Right lobe of liver (tissue), 4 donors: ENCODE data around the gene TNFRSF17.

Experiments used
- POLR2A ChIP-seq: fragments of 450-650 bp; IDR thresholded peaks from one replicate; pipeline ENCODE4 v1.6.1; 2017; ENCODE audit warnings: antibody characterized with exemption, mild to moderate bottlenecking
- TF ChIP-seq, protein P1 (sequence below), 4 donors: fragments of 200-600 bp in 3 of 4; fragments of 450-650 bp in 1 of 4; IDR thresholded peaks; one replicate each; pipeline versions ENCODE4 v1.5.1 to v1.8.0; 2016 to 2022; ENCODE audit warnings: antibody characterized with exemption in 4 of 4, mild to moderate bottlenecking in 2 of 4
- donor health status: DM: no; HTN: no; CAD: no.
- donor health status: DM: no; HTN: no; CAD: no.
- donor health status: DM: no; HTN: yes; CAD: no.

DNA sequence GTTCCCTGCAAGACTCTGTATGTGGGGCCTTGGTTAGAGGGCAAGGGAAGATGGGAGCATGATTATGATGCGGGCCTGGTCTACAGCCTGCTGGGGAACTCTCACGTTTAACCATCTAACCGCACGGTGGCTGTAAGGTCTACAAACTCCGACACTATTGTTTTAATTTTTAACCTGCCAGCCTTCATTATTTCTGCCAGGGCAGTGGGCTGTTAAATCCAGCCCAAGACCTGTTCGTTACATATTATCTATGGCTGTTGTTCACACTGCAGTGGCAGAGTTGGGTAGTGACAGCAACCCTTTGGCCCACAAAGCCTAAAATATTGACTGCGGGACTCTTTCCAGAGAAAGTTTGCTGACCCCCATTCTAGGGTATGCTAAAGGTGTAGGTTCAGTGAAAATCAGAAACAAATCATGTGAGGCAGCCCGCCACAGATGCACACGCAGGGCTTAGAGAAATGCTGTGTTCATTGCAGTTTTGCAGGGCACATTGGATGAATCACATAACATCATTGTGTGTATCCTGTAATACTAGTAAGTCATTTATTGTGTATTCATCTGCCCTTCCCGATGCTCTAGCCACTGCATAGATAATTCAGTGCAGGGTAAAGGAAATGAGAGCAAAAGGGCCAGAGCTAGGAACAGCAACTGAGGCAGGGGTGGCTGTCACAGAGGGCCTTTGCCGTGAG, 25.8 kb downstream of the TNFRSF17 start:
- TF ChIP-seq, protein P1, sequence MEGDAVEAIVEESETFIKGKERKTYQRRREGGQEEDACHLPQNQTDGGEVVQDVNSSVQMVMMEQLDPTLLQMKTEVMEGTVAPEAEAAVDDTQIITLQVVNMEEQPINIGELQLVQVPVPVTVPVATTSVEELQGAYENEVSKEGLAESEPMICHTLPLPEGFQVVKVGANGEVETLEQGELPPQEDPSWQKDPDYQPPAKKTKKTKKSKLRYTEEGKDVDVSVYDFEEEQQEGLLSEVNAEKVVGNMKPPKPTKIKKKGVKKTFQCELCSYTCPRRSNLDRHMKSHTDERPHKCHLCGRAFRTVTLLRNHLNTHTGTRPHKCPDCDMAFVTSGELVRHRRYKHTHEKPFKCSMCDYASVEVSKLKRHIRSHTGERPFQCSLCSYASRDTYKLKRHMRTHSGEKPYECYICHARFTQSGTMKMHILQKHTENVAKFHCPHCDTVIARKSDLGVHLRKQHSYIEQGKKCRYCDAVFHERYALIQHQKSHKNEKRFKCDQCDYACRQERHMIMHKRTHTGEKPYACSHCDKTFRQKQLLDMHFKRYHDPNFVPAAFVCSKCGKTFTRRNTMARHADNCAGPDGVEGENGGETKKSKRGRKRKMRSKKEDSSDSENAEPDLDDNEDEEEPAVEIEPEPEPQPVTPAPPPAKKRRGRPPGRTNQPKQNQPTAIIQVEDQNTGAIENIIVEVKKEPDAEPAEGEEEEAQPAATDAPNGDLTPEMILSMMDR (IDR thresholded peaks at IDR 0.05) = no peak
- TF ChIP-seq POLR2A = no peak
